ENCODE measurements around the gene RANBP10. TPM values are rescaled to one million over a fixed set of nuclear protein-coding genes. Genes with fewer than 3 reads are reported as not detected.

The RANBP10 gene
- total and polyA plus RNA-seq, 4 donors: 9.8 to 15.5 (median 13.8) TPM

DNA sequence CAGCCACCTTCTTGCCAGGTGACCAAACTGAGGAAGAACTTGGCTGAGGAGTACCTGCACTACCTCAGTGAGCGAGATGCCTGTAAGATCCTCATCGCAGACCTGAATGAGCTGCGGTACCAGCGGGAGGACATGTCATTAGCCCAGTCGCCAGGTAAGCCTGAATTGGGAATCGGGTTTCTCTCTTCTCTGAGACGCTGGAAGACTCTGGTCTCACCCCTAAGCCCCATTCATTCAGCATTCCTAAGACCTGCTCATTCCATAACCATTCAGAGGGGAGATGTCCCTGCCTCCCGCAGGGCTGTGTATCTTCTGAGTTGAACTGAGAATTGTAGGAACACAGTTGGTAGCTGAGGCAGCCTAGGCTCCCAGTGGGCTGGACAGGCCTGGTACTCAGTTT, 18.8 kb upstream of the RANBP10 start (continued):
- TF ChIP-seq, protein P1, sequence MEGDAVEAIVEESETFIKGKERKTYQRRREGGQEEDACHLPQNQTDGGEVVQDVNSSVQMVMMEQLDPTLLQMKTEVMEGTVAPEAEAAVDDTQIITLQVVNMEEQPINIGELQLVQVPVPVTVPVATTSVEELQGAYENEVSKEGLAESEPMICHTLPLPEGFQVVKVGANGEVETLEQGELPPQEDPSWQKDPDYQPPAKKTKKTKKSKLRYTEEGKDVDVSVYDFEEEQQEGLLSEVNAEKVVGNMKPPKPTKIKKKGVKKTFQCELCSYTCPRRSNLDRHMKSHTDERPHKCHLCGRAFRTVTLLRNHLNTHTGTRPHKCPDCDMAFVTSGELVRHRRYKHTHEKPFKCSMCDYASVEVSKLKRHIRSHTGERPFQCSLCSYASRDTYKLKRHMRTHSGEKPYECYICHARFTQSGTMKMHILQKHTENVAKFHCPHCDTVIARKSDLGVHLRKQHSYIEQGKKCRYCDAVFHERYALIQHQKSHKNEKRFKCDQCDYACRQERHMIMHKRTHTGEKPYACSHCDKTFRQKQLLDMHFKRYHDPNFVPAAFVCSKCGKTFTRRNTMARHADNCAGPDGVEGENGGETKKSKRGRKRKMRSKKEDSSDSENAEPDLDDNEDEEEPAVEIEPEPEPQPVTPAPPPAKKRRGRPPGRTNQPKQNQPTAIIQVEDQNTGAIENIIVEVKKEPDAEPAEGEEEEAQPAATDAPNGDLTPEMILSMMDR (IDR thresholded peaks at IDR 0.05; ENCODE audit: low read depth, low read length, missing input control): no peak
- TF ChIP-seq FOXA1 (IDR thresholded peaks at IDR 0.05) (no peak), TAF1 (conservative IDR thresholded peaks at IDR 0.05) (no peak)

DNA sequence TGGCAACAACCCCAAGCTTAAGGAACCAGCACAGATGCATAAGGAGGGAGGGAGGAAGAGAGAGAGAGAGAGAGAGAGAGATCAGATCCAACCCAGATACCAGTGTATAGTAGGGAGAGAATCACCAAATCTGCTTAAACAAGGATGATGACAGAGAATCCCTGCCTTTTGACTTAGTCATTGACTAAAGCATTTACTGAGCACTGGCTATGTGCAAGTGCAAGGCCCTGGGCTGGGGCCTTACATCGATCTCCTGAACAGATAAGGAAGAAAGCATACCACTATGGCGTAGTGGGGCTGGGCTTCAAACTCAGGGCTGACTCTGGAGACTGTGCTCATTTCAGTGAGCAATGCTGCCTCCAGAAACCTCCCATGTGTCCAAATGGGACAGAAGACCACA, 16.2 kb upstream of the RANBP10 start:
- DNase-seq (ENCODE audit: low spot score): no peak
- H3K4me3 ChIP-seq (ENCODE audit: low read depth in 1 of 3, low read length in 3 of 3): no peak overlapping the region
- H3K27me3 ChIP-seq (ENCODE audit: control insufficient read depth in 4 of 4, insufficient read depth in 4 of 4, low read length in 3 of 4): no peaks in the 10 kb centered on the region
- H3K4me1 ChIP-seq (ENCODE audit: control insufficient read depth in 4 of 4, insufficient read depth in 4 of 4, low read length in 3 of 4): peaks cover 0 to 2% (median 0%) of the 10 kb centered on the region in 4 donors
- H3K36me3 ChIP-seq (ENCODE audit: control insufficient read depth in 4 of 4, insufficient read depth in 3 of 4, low read depth in 1 of 4, low read length in 3 of 4): peaks cover 0 to 10% (median 0%) of the 10 kb centered on the region in 4 donors
- WGBS: 93% methylated on average over 2 of the region's 2 CpGs
- H3K9ac ChIP-seq (ENCODE audit: low read depth in 1 of 2, low read length in 2 of 2): no peak overlapping the region
- TF ChIP-seq RXRA (IDR thresholded peaks at IDR 0.05) (no peak), FOXA1 (IDR thresholded peaks at IDR 0.05) (no peak), RAD21 (IDR thresholded peaks at IDR 0.05) (no peak), EGR1 (IDR thresholded peaks at IDR 0.05; ENCODE audit: low read depth in 2 of 2) (no peak), YY1 (IDR thresholded peaks at IDR 0.05) (no peak), GABPA (IDR thresholded peaks at IDR 0.05 in 1 of 2, conservative IDR thresholded peaks at IDR 0.05 in 1 of 2) (no peak), TAF1 (conservative IDR thresholded peaks at IDR 0.05) (no peak), SP1 (IDR thresholded peaks at IDR 0.05) (no peak), HNF4A (conservative IDR thresholded peaks at IDR 0.05) (no peak), JUND (IDR thresholded peaks at IDR 0.05) (no peak), HNF4G (IDR thresholded peaks at IDR 0.05) (no peak)
- TF ChIP-seq, protein P2, sequence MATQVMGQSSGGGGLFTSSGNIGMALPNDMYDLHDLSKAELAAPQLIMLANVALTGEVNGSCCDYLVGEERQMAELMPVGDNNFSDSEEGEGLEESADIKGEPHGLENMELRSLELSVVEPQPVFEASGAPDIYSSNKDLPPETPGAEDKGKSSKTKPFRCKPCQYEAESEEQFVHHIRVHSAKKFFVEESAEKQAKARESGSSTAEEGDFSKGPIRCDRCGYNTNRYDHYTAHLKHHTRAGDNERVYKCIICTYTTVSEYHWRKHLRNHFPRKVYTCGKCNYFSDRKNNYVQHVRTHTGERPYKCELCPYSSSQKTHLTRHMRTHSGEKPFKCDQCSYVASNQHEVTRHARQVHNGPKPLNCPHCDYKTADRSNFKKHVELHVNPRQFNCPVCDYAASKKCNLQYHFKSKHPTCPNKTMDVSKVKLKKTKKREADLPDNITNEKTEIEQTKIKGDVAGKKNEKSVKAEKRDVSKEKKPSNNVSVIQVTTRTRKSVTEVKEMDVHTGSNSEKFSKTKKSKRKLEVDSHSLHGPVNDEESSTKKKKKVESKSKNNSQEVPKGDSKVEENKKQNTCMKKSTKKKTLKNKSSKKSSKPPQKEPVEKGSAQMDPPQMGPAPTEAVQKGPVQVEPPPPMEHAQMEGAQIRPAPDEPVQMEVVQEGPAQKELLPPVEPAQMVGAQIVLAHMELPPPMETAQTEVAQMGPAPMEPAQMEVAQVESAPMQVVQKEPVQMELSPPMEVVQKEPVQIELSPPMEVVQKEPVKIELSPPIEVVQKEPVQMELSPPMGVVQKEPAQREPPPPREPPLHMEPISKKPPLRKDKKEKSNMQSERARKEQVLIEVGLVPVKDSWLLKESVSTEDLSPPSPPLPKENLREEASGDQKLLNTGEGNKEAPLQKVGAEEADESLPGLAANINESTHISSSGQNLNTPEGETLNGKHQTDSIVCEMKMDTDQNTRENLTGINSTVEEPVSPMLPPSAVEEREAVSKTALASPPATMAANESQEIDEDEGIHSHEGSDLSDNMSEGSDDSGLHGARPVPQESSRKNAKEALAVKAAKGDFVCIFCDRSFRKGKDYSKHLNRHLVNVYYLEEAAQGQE (IDR thresholded peaks at IDR 0.05): no peak
- TF ChIP-seq, protein P3, sequence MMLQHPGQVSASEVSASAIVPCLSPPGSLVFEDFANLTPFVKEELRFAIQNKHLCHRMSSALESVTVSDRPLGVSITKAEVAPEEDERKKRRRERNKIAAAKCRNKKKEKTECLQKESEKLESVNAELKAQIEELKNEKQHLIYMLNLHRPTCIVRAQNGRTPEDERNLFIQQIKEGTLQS (IDR thresholded peaks at IDR 0.05): no peak
- TF ChIP-seq, protein P4, sequence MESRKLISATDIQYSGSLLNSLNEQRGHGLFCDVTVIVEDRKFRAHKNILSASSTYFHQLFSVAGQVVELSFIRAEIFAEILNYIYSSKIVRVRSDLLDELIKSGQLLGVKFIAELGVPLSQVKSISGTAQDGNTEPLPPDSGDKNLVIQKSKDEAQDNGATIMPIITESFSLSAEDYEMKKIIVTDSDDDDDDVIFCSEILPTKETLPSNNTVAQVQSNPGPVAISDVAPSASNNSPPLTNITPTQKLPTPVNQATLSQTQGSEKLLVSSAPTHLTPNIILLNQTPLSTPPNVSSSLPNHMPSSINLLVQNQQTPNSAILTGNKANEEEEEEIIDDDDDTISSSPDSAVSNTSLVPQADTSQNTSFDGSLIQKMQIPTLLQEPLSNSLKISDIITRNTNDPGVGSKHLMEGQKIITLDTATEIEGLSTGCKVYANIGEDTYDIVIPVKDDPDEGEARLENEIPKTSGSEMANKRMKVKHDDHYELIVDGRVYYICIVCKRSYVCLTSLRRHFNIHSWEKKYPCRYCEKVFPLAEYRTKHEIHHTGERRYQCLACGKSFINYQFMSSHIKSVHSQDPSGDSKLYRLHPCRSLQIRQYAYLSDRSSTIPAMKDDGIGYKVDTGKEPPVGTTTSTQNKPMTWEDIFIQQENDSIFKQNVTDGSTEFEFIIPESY (IDR thresholded peaks at IDR 0.05): no peak
- TF ChIP-seq, protein P1 (IDR thresholded peaks at IDR 0.05; ENCODE audit: low read depth, low read length, missing input control): no peak
- H3K9me3 ChIP-seq (ENCODE audit: control insufficient read depth in 4 of 4, low read length in 3 of 4): no peaks in the 10 kb centered on the region
- no peak overlapping the region for H3K27ac ChIP-seq (ENCODE audit: low read depth in 1 of 2, low read length in 2 of 2)

All from liver (tissue), 9 donors.